ENCODE data around the gene CRX.

Gene CRX

DNA sequence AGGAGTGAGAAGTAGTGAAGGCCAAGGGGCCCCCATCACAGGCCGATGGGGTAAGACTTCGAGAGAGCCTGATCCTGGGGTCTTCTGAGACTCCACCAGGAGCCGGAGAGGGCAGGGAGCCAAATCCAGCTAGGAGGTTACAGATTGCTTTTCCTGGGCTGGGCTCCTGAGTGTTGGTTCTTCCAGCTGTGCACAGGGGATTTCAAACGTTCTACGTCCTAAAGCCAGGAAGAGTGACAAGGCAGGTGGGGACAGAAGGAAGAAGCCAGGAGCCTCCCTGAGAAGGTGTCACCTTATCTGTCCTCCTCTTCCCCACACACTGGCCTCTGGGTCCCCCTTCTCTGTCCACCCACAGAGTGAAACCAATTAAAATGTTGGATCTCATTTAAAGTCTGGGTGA, 21.2 kb downstream of the CRX start:
- H4K20me1 ChIP-seq (ENCODE audit: insufficient read depth, low read length), result no peaks in the 10 kb centered on the region
- no peak overlapping the region for H3K4me3 ChIP-seq (ENCODE audit: low read depth in 1 of 2, low read length in 2 of 2)
- no peaks in the 10 kb centered on the region for H3K36me3 ChIP-seq (ENCODE audit: insufficient read depth, low read length)
- H3K27ac ChIP-seq (ENCODE audit: low read length), result no peak overlapping the region
- no peaks in the 10 kb centered on the region for H3K9me3 ChIP-seq (ENCODE audit: insufficient read depth, low read length, severe bottlenecking)
- H3K27me3 ChIP-seq (ENCODE audit: insufficient read depth, low read length, poor library complexity), result peaks cover 4% of the 10 kb centered on the region
- no peaks in the 10 kb centered on the region for H3K79me2 ChIP-seq (ENCODE audit: insufficient read depth, low read length)
- DNase-seq (no peak), ATAC-seq (ENCODE audit: insufficient read depth, low read depth) (no peak)
- H3K4me1 ChIP-seq (ENCODE audit: insufficient read depth, low read length), result no peaks in the 10 kb centered on the region
- no peak overlapping the region for H2AFZ ChIP-seq (ENCODE audit: low read depth, low read length)
- H3K4me2 ChIP-seq (ENCODE audit: insufficient read depth, low read length), result no peak overlapping the region
- TF ChIP-seq, protein P1, sequence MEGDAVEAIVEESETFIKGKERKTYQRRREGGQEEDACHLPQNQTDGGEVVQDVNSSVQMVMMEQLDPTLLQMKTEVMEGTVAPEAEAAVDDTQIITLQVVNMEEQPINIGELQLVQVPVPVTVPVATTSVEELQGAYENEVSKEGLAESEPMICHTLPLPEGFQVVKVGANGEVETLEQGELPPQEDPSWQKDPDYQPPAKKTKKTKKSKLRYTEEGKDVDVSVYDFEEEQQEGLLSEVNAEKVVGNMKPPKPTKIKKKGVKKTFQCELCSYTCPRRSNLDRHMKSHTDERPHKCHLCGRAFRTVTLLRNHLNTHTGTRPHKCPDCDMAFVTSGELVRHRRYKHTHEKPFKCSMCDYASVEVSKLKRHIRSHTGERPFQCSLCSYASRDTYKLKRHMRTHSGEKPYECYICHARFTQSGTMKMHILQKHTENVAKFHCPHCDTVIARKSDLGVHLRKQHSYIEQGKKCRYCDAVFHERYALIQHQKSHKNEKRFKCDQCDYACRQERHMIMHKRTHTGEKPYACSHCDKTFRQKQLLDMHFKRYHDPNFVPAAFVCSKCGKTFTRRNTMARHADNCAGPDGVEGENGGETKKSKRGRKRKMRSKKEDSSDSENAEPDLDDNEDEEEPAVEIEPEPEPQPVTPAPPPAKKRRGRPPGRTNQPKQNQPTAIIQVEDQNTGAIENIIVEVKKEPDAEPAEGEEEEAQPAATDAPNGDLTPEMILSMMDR (IDR thresholded peaks at IDR 0.05; ENCODE audit: borderline replicate concordance, extremely low read depth, low read length, poor library complexity, severe bottlenecking), result no peak
- no peak overlapping the region for H3K9ac ChIP-seq (ENCODE audit: low read depth, low read length)

DNA sequence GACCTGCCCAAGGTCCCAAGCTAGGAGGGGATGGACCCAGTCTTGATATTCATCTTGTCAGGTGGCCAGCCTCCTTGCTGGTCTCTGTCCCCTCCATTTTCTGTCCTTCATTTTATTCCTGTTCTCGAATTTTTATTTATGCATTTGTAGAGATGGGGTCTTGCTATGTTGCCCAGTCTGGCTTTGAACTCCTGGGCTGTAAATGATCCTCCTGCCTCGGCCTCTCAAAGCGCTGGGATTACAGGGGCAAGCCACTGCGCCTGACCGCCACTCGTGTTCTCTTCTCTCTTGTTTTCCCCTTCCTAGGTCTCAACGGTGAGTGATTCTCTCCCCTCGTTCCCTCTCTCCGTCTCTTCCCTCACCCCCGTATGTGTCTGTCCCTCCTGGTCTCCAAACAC, 26.7 kb downstream of the CRX start:
- Histone ChIP-seq H2AFZ (ENCODE audit: low read depth, low read length) (no peak overlapping the region), H3K36me3 (ENCODE audit: insufficient read depth, low read length) (no peaks in the 10 kb centered on the region), H3K9me3 (ENCODE audit: insufficient read depth, low read length, severe bottlenecking) (no peaks in the 10 kb centered on the region), H4K20me1 (ENCODE audit: insufficient read depth, low read length) (no peaks in the 10 kb centered on the region), H3K27me3 (ENCODE audit: insufficient read depth, low read length, poor library complexity) (peaks cover 2% of the 10 kb centered on the region), H3K79me2 (ENCODE audit: insufficient read depth, low read length) (no peaks in the 10 kb centered on the region), H3K4me3 (ENCODE audit: low read depth in 1 of 2, low read length in 2 of 2) (no peak overlapping the region), H3K4me2 (ENCODE audit: insufficient read depth, low read length) (no peak overlapping the region), H3K27ac (ENCODE audit: low read length) (no peak overlapping the region), H3K9ac (ENCODE audit: low read depth, low read length) (no peak overlapping the region), H3K4me1 (ENCODE audit: insufficient read depth, low read length) (no peaks in the 10 kb centered on the region)
- DNase-seq (no peak), ATAC-seq (ENCODE audit: insufficient read depth, low read depth) (no peak)
- TF ChIP-seq, protein P1 (IDR thresholded peaks at IDR 0.05; ENCODE audit: borderline replicate concordance, extremely low read depth, low read length, poor library complexity, severe bottlenecking), result no peak
- no peak for TF ChIP-seq EZH2 (IDR thresholded peaks at IDR 0.05; ENCODE audit: borderline replicate concordance, low read depth, low read length, severe bottlenecking)

GRCh38 chr19:47848823-47849473, 27.2 kb downstream of the CRX start:
- TF ChIP-seq EZH2 (IDR thresholded peaks at IDR 0.05; ENCODE audit: borderline replicate concordance, low read depth, low read length, severe bottlenecking), result no peak
- TF ChIP-seq, protein P1 (IDR thresholded peaks at IDR 0.05; ENCODE audit: borderline replicate concordance, extremely low read depth, low read length, poor library complexity, severe bottlenecking), result no peak
- no peaks in the 10 kb centered on the region for H3K79me2 ChIP-seq (ENCODE audit: insufficient read depth, low read length)
- H3K36me3 ChIP-seq (ENCODE audit: insufficient read depth, low read length), result no peaks in the 10 kb centered on the region
- H3K4me1 ChIP-seq (ENCODE audit: insufficient read depth, low read length), result no peaks in the 10 kb centered on the region
- H4K20me1 ChIP-seq (ENCODE audit: insufficient read depth, low read length), result no peaks in the 10 kb centered on the region
- DNase-seq (no peak), ATAC-seq (ENCODE audit: insufficient read depth, low read depth) (no peak)
- H3K27me3 ChIP-seq (ENCODE audit: insufficient read depth, low read length, poor library complexity), result peaks cover 2% of the 10 kb centered on the region
- H3K4me3 ChIP-seq (ENCODE audit: low read depth in 1 of 2, low read length in 2 of 2), result no peak overlapping the region
- no peak overlapping the region for H3K4me2 ChIP-seq (ENCODE audit: insufficient read depth, low read length)
- H3K9me3 ChIP-seq (ENCODE audit: insufficient read depth, low read length, severe bottlenecking), result no peaks in the 10 kb centered on the region
- H2AFZ ChIP-seq (ENCODE audit: low read depth, low read length), result no peak overlapping the region
- H3K27ac ChIP-seq (ENCODE audit: low read length), result no peak overlapping the region
- H3K9ac ChIP-seq (ENCODE audit: low read depth, low read length), result no peak overlapping the region

DNA sequence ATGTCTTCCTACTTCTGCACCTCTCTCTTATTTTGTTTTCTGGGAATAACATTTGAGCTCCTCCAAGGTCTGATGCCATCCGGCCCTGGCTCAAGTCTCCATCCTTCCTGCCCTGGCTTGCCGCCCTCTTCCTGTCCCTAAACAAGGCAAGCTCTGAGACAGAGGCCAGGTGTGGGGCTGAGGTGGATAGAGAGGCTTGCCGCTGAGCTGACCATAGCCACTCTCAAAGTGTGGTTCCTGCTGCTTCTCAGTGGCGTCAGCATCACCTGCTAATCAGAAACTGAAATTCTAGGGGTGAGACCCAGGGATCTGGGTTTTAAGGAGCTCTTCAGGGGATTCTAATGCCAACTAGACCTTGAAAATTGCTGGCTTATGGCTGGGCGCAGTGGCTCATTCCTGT, 31.3 kb downstream of the CRX start:
- Histone ChIP-seq H3K9ac (ENCODE audit: low read depth, low read length) (no peak overlapping the region), H3K4me2 (ENCODE audit: insufficient read depth, low read length) (no peak overlapping the region), H4K20me1 (ENCODE audit: insufficient read depth, low read length) (no peaks in the 10 kb centered on the region), H3K27me3 (ENCODE audit: insufficient read depth, low read length, poor library complexity) (peaks cover 2% of the 10 kb centered on the region), H3K27ac (ENCODE audit: low read length) (no peak overlapping the region), H3K36me3 (ENCODE audit: insufficient read depth, low read length) (no peaks in the 10 kb centered on the region), H3K4me3 (ENCODE audit: low read depth in 1 of 2, low read length in 2 of 2) (no peak overlapping the region), H3K9me3 (ENCODE audit: insufficient read depth, low read length, severe bottlenecking) (no peaks in the 10 kb centered on the region), H3K79me2 (ENCODE audit: insufficient read depth, low read length) (no peaks in the 10 kb centered on the region), H2AFZ (ENCODE audit: low read depth, low read length) (no peak overlapping the region), H3K4me1 (ENCODE audit: insufficient read depth, low read length) (no peaks in the 10 kb centered on the region)
- TF ChIP-seq, protein P1 (IDR thresholded peaks at IDR 0.05; ENCODE audit: borderline replicate concordance, extremely low read depth, low read length, poor library complexity, severe bottlenecking), result no peak
- TF ChIP-seq EZH2 (IDR thresholded peaks at IDR 0.05; ENCODE audit: borderline replicate concordance, low read depth, low read length, severe bottlenecking), result no peak
- DNase-seq (no peak), ATAC-seq (ENCODE audit: insufficient read depth, low read depth) (no peak)
